ENCODE results near the gene CYP1A2. TPM values are rescaled to one million over a fixed set of nuclear protein-coding genes. Genes with fewer than 3 reads are reported as not detected.

CYP1A2 gene
- total RNA-seq, 1 experiment from 2014 or later: not detected

DNA sequence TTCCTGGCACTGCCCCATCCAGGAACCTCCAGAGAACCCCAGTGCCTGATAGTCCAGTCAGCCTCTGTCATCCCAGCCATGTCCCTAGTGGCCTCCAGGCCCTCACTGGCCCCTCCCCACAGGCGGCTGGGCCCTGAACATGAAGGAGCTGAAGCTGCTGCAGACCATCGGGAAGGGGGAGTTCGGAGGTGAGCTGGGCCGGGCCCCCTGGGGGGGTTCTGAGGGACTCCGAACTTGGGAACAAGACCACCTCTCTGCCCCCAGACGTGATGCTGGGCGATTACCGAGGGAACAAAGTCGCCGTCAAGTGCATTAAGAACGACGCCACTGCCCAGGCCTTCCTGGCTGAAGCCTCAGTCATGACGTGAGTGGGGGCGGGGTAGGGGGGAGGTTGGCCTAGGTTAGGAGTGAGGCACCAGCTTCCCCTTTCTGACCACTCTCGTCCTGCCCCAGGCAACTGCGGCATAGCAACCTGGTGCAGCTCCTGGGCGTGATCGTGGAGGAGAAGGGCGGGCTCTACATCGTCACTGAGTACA is 52.0 kb downstream of the CYP1A2 start:
- Mint-ChIP-seq H3K36me3 (ENCODE audit: insufficient read depth in 1 of 3, low read depth in 3 of 3) (peaks cover 11 to 37% (median 34%) of the 10 kb centered on the region in 3 experiments; a peak in 5 of 7 replicates), H3K27me3 (ENCODE audit: low read depth) (no peaks in the 10 kb centered on the region), H3K9me3 (no peaks in the 10 kb centered on the region), H3K27ac (no peak overlapping the region), H3K4me3 (no peak overlapping the region), H3K4me1 (peaks cover 2 to 7% of the 10 kb centered on the region in 2 experiments)
- H2AK5ac ChIP-seq (ENCODE audit: insufficient read length, low read length): no peak overlapping the region
- H3K4me1 ChIP-seq (ENCODE audit: insufficient read depth, low read length): no peaks in the 10 kb centered on the region
- H3K14ac ChIP-seq (ENCODE audit: insufficient read depth, low read length): no peak overlapping the region
- H3K4ac ChIP-seq (ENCODE audit: low read depth, low read length): no peak overlapping the region
- TF ChIP-seq, protein P1, sequence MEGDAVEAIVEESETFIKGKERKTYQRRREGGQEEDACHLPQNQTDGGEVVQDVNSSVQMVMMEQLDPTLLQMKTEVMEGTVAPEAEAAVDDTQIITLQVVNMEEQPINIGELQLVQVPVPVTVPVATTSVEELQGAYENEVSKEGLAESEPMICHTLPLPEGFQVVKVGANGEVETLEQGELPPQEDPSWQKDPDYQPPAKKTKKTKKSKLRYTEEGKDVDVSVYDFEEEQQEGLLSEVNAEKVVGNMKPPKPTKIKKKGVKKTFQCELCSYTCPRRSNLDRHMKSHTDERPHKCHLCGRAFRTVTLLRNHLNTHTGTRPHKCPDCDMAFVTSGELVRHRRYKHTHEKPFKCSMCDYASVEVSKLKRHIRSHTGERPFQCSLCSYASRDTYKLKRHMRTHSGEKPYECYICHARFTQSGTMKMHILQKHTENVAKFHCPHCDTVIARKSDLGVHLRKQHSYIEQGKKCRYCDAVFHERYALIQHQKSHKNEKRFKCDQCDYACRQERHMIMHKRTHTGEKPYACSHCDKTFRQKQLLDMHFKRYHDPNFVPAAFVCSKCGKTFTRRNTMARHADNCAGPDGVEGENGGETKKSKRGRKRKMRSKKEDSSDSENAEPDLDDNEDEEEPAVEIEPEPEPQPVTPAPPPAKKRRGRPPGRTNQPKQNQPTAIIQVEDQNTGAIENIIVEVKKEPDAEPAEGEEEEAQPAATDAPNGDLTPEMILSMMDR (conservative IDR thresholded peaks at IDR 0.05): no peak
- H3K23me2 ChIP-seq (ENCODE audit: insufficient read length, low read depth, low read length, poor library complexity, severe bottlenecking): no peaks in the 10 kb centered on the region
- no peak overlapping the region for H4K91ac ChIP-seq (ENCODE audit: insufficient read length, low read depth, low read length)
- no peak overlapping the region for H3K18ac ChIP-seq (ENCODE audit: insufficient read length, low read depth, low read length)
- H3K4me2 ChIP-seq (ENCODE audit: insufficient read depth, insufficient read length, low read length): no peak overlapping the region
- no peaks in the 10 kb centered on the region for H3K9me3 ChIP-seq (ENCODE audit: control insufficient read depth, low read depth, low read length)
- H4K8ac ChIP-seq (replicated peaks; ENCODE audit: insufficient read length, low read depth, low read length): no peak overlapping the region
- no peak overlapping the region for H2BK5ac ChIP-seq (ENCODE audit: insufficient read length, low read length)
- H3K9ac ChIP-seq (ENCODE audit: extremely low read depth, insufficient read length, low read length): no peak overlapping the region
- no peak overlapping the region for H2BK20ac ChIP-seq (ENCODE audit: low read depth, low read length, poor library complexity, severe bottlenecking)
- no peak overlapping the region for H3K23ac ChIP-seq (ENCODE audit: insufficient read length, low read depth, low read length)
- H3K27ac ChIP-seq (ENCODE audit: insufficient read length, low read depth, low read length): no peak overlapping the region
- H3T11ph ChIP-seq (ENCODE audit: low read length): no peak overlapping the region
- H2BK12ac ChIP-seq (ENCODE audit: insufficient read length, low read depth, low read length): no peak overlapping the region
- no peaks in the 10 kb centered on the region for H3K79me2 ChIP-seq (ENCODE audit: insufficient read depth, low read length)
- H2BK120ac ChIP-seq (ENCODE audit: low read depth, low read length, poor library complexity, severe bottlenecking): no peak overlapping the region
- no peak overlapping the region for H2AFZ ChIP-seq (ENCODE audit: low read length)
- H3K27me3 ChIP-seq (ENCODE audit: insufficient read depth, low read length): no peaks in the 10 kb centered on the region
- no peaks in the 10 kb centered on the region for H4K20me1 ChIP-seq (ENCODE audit: control insufficient read depth, insufficient read depth, insufficient read length)
- no peak for DNase-seq
- H2BK15ac ChIP-seq (ENCODE audit: low read depth, low read length): no peak overlapping the region
- H3K56ac ChIP-seq (ENCODE audit: insufficient read length, low read depth, low read length): no peak overlapping the region
- H4K5ac ChIP-seq (ENCODE audit: insufficient read length, low read depth, low read length): no peak overlapping the region
- H3K79me1 ChIP-seq (ENCODE audit: insufficient read depth, low read depth, low read length, poor library complexity, severe bottlenecking): no peaks in the 10 kb centered on the region
- WGBS (ENCODE audit: extremely low coverage, insufficient read length, low lambda C conversion rate): no CpG with 5 or more reads among the region's 20 CpGs

Measured in H9 (cell line).